Calu3 (cell line): Measurements from ENCODE around the gene TEPSIN. TPM values are rescaled to one million over a fixed set of nuclear protein-coding genes. Genes with fewer than 3 reads are reported as not detected.

Experiments used
- BruUV-seq: library from RNA; stranded (reverse); fragments of 400-500 nt; replicated peaks from 2 replicates; lab custom pipeline; 2021; lab: Mats Ljungman, UMichigan
- CTCF ChIA-PET: fragments of 300-600 bp; sonication (Branson Sonifier 250); formaldehyde crosslinking; loops from one replicate; lab custom pipeline; 2022; ENCODE audit warnings: antibody characterized with exemption; lab: Charles Lee
- DNase-seq: peaks from one replicate; pipeline ENCODE4 v3.0.0; 2022
- H3K27ac Mint-ChIP-seq: one replicate; pipeline ENCODE4 v1.8.0; 2022; ENCODE audit warnings: mixed read lengths; ENCODE audit not compliant: unreplicated experiment
- H3K27me3 Mint-ChIP-seq: one replicate; pipeline ENCODE4 v1.8.0; 2022; ENCODE audit warnings: mixed read lengths; ENCODE audit not compliant: unreplicated experiment
- H3K36me3 Mint-ChIP-seq: one replicate; pipeline ENCODE4 v1.8.0; 2022; ENCODE audit warnings: mild to moderate bottlenecking, moderate library complexity, mixed read lengths; ENCODE audit not compliant: insufficient read depth, unreplicated experiment
- H3K4me1 Mint-ChIP-seq: one replicate; pipeline ENCODE4 v1.8.0; 2022; ENCODE audit warnings: mild to moderate bottlenecking, low read depth, mixed read lengths; ENCODE audit not compliant: unreplicated experiment
- H3K4me3 Mint-ChIP-seq: one replicate; pipeline ENCODE4 v1.8.0; 2022; ENCODE audit warnings: mild to moderate bottlenecking, low read depth, moderate library complexity, mixed read lengths; ENCODE audit not compliant: unreplicated experiment
- H3K9me3 Mint-ChIP-seq: one replicate; pipeline ENCODE4 v1.8.0; 2022; ENCODE audit warnings: low read depth, mixed read lengths; ENCODE audit not compliant: unreplicated experiment
- CTCF ChIP-seq: fragments of 200-600 bp; IDR thresholded peaks from one replicate; pipeline ENCODE4 v1.8.0; 2022; ENCODE audit warnings: antibody characterized with exemption; ENCODE audit not compliant: unreplicated experiment
- intact Hi-C: fragments of 100-400 bp; cut with micrococcal nuclease; formaldehyde crosslinking; loops from one replicate; pipeline ENCODE4 v1.10.0; 2022; ENCODE audit not compliant: unreplicated experiment
- total RNA-seq: library from RNA; stranded (reverse); gene quantifications from 2 replicates; pipeline ENCODE4 v1.2.3, GENCODE V29; 2022

The TEPSIN gene
- total RNA-seq, 1 experiment from 2014 or later, result 37.0 TPM

- intact Hi-C loops, result no loop called here
- TF ChIP-seq CTCF, result no peak
- CTCF ChIA-PET, result no interaction called here
- Mint-ChIP-seq H3K36me3 (peaks cover 23% of the 10 kb centered on the region), H3K4me1 (no peaks in the 10 kb centered on the region), H3K27ac (no peak overlapping the region), H3K27me3 (no peaks in the 10 kb centered on the region), H3K9me3 (no peaks in the 10 kb centered on the region), H3K4me3 (no peak overlapping the region)
- BruUV-seq, result no TSS peak
- DNase-seq, result no peak
Measured at GRCh38 chr17:81207610-81208581, 31.0 kb downstream of the TEPSIN start.

- no peak for TF ChIP-seq CTCF
- no peak for DNase-seq
- H3K9me3 Mint-ChIP-seq, result no peaks in the 10 kb centered on the region
- peaks cover 26% of the 10 kb centered on the region for H3K36me3 Mint-ChIP-seq
- H3K4me3 Mint-ChIP-seq, result no peak overlapping the region
- CTCF ChIA-PET, result no interaction called here
- no peak overlapping the region for H3K27ac Mint-ChIP-seq
- H3K27me3 Mint-ChIP-seq, result no peaks in the 10 kb centered on the region
- BruUV-seq, result no TSS peak
- no peaks in the 10 kb centered on the region for H3K4me1 Mint-ChIP-seq
- intact Hi-C loops, result no loop called here
Measured at GRCh38 chr17:81206657-81207056, 32.2 kb downstream of the TEPSIN start.

- Mint-ChIP-seq H3K27ac (no peak overlapping the region), H3K4me1 (no peaks in the 10 kb centered on the region), H3K27me3 (no peaks in the 10 kb centered on the region), H3K36me3 (peaks cover 24% of the 10 kb centered on the region), H3K9me3 (no peaks in the 10 kb centered on the region), H3K4me3 (no peak overlapping the region)
- intact Hi-C loops, result no loop called here
- DNase-seq, result no peak
- TF ChIP-seq CTCF, result no peak
- BruUV-seq, result no TSS peak
- CTCF ChIA-PET, result interaction anchor here (0.6 to 0.7 kb wide), 2 partner anchors 31 to 238 kb away, joined by 3 to 4 read pairs; no protein-coding TSS in a partner anchor
Measured at GRCh38 chr17:81206166-81206565, 32.7 kb downstream of the TEPSIN start.

GRCh38 chr17:81204578-81204977 lies 34.3 kb downstream of the TEPSIN start:
- Mint-ChIP-seq H3K27me3 (no peaks in the 10 kb centered on the region), H3K36me3 (peaks cover 21% of the 10 kb centered on the region), H3K27ac (no peak overlapping the region), H3K9me3 (no peaks in the 10 kb centered on the region), H3K4me3 (no peak overlapping the region), H3K4me1 (no peaks in the 10 kb centered on the region)
- CTCF ChIA-PET, result no interaction called here
- no peak for DNase-seq
- no TSS peak for BruUV-seq
- no peak for TF ChIP-seq CTCF
- intact Hi-C loops, result no loop called here
